Tibial nerve (tissue), 3 donors: Measurements from ENCODE around the gene FOSL2.

Experiments used
- POLR2A ChIP-seq, 2 donors: fragments of 450-650 bp; IDR thresholded peaks; one replicate each; pipeline ENCODE4 v1.6.1; 2017; ENCODE audit warnings: antibody characterized with exemption in 2 of 2, mild to moderate bottlenecking in 2 of 2, moderate library complexity in 2 of 2
- TF ChIP-seq, protein P1 (sequence below), 5 experiments: fragments of 200-600 bp in 3 of 5; fragments of 450-650 bp in 2 of 5; sonication (generic) in 3 of 5; IDR thresholded peaks; one replicate each; pipeline ENCODE4 v1.5.1; 2016 to 2019; ENCODE audit warnings: antibody characterized with exemption in 5 of 5, mild to moderate bottlenecking in 3 of 5, moderate library complexity in 2 of 5

DNA sequence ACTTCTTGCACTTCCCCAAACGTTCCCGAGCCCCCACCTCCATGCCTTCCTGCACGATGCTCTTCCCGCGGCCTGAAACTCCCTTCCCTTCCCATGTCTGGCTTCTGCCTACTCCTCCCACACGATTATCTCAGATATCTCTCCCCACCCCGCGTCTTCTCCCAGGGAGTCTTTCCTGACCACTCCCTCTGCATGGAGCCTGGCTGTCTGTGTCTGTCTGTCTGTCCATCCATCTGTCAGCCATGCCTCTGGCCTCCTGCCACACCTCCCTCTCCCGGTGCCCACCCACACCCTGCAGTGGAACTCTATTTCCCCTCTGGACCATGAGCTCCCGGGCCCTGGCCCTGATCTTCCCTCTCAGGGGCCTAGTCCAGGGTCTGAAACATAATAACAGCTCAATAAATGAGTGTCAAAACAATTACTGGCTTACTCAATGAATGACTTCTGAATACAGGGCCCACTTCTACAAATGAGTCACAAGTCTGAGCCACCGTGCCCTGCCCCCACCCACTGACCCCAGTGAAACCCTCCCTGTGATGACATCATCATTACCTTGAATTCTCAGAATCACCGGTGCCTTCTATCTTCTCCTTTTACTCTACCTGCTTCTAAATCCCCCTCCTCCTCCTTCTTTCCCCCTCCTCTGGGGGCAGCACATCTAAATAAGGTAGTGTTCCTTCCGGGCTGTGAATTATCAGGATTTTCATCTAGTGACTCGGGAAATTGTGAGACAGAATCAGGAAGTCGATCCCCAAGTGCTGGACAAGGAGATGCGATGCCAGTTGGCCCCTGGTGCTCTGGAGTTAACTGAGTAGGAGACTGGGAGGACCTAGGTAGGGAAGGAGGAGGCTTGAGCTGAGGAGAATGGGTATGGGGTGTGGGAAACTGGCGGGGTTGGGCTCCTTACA is 57.1 kb downstream of the FOSL2 start:
- TF ChIP-seq POLR2A (IDR thresholded peaks at IDR 0.05), result no peak
- TF ChIP-seq, protein P1, sequence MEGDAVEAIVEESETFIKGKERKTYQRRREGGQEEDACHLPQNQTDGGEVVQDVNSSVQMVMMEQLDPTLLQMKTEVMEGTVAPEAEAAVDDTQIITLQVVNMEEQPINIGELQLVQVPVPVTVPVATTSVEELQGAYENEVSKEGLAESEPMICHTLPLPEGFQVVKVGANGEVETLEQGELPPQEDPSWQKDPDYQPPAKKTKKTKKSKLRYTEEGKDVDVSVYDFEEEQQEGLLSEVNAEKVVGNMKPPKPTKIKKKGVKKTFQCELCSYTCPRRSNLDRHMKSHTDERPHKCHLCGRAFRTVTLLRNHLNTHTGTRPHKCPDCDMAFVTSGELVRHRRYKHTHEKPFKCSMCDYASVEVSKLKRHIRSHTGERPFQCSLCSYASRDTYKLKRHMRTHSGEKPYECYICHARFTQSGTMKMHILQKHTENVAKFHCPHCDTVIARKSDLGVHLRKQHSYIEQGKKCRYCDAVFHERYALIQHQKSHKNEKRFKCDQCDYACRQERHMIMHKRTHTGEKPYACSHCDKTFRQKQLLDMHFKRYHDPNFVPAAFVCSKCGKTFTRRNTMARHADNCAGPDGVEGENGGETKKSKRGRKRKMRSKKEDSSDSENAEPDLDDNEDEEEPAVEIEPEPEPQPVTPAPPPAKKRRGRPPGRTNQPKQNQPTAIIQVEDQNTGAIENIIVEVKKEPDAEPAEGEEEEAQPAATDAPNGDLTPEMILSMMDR (IDR thresholded peaks at IDR 0.05), result no peak
